HG03060 (cell line): ENCODE measurements around the gene SRP68.
"Not testable (repeated sequence)": the region's sequence is repeated elsewhere in the genome, so short reads cannot be mapped to it uniquely, and the experiment has no call there.

Experiments
- ATAC-seq: cut with Tn5 transposase; IDR thresholded peaks from one replicate; pipeline ENCODE4 v1.9.1; 2021; ENCODE audit warnings: low read depth, moderate number of reproducible peaks; ENCODE audit not compliant: unreplicated experiment

Gene SRP68

DNA sequence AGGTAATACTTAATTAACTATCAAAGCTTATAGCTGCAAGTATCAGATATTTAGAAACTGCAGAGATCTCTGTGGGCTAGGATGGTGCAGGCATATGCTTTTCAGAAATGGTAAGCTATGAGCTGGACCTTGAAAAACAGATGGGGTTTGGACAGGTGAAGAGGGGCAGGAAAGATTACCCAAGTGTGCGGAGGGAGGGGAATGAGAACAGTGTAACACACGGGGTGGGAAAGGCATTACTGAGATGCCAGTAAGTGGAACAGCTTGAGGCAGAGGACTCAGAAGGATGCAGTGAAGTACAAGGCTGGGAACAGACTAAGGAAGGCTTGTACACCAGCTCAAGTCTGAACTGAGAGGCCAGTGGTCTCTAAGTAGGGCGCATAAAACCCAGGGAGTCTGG is 23.1 kb downstream of the SRP68 start:
- no peak for ATAC-seq

DNA sequence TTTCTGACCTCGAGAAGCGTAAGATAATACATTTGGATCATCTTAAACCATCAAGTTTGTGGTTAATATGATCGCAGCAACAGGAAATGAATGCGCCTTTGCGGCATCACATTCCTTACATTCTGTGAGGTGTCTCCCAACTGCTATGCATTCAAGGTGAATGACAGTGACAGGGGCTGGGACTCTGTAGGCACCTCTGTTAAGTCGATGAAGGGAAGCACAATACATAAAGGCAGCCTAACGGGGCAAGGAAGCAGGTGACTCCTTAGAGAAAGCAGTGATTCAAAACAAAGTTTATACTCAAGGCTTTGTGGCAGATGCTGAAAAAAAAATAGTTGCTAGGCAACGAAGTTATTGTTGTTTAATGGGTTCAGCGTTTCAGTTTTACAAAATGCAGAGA is 23.6 kb downstream of the SRP68 start:
- no peak for ATAC-seq

DNA sequence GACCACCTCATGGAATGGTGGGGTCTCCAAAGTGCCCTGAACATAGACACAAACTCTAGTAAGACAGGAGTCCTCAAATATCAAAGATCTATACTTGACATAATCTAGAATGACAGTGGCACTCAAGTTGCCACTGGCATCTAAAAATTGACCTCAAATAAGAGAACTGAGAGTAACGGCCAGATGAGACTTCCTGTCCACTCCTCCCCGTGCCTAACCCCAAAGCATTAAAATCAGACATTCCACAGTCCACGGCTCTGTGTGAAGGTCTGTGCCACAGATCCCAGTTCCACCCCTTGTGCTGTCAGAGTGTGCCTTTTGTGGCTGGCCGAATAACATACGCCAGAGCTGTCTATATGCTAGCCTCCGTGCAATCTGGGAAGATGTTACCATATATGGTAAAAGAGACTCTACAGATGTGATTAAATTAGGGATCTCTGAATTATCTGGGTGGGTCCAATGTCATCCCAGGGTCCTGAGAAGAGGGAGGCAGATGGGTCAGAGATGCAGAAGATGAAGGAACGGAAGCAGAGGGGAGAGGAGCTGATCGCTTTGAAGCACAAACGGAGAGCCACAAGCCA is 24.2 kb downstream of the SRP68 start:
- no peak for ATAC-seq

DNA sequence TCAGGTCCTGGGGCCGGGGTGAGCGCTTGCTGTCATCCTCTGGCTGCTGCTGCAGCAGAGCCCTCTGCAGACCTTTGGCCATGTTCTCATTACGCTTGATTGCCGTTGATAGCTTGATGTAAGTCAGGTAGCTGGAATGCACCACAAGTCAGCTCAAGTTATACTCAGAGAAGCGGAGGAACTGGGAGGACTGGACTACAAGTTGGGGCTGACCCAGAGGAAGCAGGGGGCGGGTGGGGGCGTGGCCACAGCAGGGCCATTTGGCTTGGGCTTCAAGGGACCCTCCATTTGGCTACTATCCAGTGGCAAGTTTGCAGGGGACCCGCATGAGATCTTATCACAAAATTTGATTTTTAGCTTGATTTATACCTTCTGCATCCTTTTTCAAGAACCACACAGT is 26.3 kb downstream of the SRP68 start:
- ATAC-seq, result no peak

DNA sequence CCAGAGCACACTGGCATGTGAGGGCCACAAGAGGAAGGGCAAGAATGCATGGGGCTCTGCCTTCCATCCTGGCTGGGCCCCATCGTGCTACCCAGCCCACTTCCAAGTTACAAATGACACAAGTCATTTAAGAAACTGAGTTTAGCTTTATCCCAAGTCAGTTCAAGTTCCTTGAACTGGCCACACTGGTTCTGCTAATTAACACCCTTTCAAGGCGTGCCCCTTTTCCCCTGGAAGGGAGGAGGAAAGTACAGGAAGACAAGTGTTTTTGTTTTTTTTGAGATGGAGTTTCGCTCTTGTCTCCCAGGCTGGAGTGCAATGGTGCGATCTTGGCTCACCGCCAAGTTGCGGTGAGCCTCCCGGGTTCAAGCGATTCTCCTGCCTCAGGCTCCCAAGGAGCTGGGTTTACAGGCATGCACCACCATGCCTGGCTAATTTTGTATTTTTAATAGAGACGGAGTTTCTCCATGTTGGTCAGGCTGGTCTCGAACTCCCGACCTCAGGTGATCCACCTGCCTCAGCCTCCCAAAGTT is 27.8 kb downstream of the SRP68 start:
- not testable (repeated sequence) for ATAC-seq

DNA sequence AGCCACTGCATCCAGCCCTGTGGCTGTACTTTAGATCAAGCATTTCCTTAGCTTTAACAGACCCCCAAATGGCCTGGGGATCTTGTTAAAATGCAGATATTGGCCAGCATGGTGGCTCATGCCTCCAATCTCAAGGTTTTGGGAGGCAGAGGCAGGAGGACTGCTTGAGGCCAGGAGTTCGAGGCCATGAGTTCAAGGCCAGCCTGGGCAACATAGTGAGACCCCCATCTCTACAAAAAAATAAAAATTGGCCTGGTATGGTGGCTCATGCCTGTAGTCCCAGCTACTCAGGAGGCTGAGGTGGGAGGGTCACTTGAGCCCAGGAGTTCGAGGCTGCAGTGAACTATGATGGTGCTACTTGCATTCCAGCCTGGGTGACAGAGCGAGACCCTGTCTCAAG is 29.4 kb downstream of the SRP68 start:
- ATAC-seq, result not testable (repeated sequence)

DNA sequence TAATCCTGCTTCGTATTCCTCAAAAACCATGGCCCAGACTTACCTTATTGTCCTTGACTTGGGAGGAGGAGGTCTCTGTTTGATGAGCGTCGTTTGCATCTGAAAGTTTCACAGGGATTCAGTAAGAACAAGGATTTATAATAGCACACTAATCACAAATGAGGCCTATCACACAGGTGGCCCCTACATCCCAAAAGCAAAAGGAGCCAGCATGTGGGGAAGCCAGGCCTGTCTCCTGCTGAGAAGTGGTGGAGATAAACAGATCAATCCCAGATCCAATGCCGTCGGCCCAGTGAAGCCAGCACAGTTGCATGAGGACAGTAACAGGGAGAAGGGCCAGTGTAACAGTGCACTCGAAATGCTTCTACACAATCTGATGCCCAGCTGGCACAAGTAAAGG is 31.9 kb downstream of the SRP68 start:
- ATAC-seq, result no peak

DNA sequence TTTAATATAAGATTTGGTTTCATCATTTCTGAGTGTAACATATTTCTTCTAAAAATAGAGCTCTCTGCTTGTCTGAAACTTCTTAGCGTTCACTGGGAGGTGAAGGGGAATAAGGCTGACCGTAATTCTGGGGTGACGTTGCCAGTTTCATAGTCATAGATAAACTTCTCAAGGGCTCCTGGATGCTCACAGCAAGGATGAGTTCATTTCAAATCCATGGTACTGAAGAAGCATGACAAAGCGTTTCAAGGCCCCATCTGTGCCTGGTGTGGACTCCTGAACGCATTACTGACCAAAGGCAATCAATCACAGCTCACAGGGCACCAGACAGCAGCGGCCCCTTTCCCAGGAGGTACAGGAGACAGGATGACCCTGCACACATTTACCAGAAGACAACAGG is 33.2 kb downstream of the SRP68 start:
- no peak for ATAC-seq

DNA sequence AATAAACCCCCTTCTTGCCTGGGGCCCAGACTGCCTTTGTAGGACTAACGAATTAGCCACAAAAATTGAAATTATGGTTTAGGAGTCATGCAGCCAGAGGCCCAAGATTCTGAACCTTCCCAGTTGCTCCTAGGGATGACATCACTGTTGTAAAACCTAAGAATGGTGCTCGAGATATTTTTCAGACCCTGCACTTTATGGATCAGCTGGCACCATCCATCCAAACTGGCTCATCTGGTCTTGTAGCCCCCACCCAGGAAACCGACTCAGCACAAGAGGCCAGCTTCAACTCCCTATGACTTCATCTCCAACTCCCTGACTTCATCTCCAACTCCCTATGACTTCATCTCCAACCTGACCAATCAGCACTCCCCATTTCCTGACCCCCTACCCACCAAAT is 34.3 kb downstream of the SRP68 start:
- no peak for ATAC-seq

DNA sequence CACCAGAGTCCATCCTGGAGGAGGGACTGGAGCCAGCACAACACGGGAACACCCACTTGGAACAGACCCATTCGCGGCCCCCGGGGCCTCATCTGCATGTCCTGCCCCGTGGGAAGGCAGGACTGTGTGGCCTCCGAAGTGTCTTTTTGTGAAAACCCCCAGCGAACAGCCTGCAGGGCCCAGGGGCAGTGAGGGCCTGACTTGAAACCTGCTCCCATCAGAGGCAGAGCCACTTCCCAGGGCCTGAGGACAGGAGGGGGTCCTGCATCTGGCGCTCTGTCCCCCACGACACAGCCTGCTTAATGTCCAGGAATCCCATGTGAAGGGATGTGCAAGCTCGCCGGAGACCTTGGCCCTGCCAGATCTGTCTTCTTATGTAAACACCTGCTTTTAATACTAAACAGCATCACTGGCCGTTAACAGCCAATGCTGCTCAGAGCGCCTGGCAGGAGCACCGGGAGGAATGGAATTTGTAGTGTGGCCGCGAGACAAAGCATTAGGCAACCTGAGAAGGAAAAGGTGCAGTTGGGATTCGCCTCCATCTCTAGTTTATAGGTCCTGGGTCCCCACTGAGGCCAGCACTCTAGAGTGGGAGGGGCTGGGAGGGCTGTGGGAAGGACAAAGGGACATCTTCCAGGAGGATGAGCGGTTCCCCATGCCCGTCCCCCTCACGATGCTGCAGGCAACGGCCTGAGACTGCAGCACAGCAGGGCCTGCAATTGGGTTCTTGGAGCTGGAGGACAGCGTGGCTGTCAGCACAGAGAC is 35.6 kb downstream of the SRP68 start:
- ATAC-seq, result no peak

DNA sequence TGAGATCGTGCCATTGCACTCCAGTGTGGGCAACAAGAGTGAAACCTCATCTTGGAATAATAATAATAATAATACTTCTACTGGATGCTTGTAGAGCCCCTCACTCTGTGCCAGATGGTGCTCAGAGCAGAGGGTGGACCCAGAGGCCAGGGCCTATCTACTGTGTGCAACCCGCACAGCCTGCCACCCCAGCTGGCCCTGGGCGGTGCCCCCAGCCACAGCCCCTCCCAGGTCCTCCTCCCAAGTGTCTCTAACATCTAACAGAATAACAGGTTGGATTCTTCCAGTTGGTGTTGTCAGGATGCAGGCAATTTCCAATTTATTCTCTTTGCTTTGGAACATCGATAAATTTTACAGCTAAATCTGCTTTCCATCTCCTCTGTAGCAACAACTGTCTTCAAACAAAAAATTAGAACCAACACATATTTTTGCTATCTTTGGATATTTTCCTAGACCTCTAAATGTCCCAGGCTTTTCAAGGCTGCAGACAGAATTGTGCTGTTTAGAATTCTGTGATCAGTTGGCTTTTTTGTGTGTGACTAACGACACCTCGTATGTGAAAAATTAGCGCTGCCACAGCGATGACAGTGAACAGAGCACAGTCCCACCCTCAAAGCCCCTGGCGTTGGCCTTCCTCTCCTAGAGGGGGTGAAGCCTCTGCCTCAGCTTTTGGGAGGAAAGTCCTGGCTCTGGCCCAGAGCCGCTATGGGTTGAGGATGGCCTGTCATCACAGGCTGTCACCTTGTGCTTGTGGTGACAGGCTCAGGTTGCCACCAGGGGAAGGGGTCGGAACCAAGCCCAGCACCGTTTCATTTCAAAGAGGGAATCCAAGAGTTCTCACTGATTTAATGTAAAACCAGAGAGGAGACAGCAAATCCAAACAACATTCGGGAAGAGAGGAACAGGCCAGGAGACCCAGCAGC is 37.6 kb downstream of the SRP68 start:
- no peak for ATAC-seq

DNA sequence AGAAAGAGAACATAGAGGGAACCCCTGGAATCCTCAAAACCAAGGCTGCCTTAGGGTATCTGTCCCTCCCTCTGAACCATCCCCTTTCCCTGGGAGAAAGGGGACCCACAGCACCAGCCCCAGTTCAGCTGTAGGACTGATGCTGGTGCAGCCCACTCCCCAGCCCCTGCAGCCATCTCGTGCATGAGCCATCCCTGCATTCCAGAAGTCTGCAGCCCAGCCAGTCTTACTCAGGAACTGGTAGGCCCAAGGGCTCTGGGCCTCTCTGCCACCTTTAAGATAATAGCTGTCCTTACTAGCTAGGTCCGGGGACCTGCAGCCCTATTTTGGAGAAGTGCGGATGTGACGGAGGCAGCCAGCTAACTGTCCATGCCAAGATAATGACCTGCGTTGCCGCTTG is 39.2 kb downstream of the SRP68 start:
- no peak for ATAC-seq

DNA sequence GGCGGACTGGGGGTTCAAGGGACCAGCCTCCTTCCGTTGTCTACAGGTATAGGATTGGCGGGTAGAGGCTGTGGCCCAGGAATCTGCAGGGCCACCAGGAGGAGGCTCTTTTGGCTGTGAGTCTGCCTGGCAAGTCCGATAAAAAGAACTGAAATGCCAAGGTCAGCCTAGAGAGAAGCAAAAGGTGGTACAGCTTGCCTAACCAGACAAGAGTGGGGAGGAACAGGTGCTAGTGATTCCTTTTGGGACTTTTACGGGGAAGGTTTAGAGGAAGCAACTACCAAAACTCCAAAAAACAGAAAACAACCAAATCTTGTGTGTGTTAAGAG is 39.6 kb downstream of the SRP68 start:
- no peak for ATAC-seq

DNA sequence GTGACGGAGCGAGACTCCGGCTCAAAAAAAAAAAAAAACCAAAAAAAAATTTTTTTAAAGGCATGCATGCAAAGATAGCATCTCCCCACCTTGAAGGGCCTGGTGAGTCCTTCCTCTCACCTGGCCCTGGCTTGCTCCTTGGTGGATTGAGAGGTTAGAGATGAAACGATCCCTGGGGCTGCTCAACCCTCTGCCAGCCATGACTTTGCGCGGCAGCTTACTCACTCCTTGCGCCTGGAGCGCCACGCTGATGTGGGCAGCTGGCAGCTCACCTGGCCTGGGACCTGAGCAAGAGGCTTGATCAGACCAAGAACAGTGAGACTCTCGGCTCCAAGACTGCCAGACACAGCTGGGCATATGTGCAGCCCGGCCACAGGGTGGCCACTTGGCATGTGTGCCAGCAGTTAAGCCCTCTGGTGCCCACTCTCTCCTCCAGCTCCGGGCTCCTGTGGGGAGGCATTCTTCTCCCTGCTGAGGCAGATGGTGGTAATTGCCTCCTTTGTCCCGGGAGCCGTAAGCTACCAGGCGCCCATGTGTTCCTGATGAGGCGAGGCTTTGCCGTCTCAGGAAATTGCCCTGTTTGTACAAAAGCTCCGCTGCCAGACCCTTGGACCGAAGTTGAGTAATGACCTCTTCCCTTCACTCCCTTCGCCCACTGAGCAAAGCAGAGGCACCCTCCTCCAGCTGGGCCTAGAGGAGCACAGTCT is 40.1 kb downstream of the SRP68 start:
- ATAC-seq, result no peak

DNA sequence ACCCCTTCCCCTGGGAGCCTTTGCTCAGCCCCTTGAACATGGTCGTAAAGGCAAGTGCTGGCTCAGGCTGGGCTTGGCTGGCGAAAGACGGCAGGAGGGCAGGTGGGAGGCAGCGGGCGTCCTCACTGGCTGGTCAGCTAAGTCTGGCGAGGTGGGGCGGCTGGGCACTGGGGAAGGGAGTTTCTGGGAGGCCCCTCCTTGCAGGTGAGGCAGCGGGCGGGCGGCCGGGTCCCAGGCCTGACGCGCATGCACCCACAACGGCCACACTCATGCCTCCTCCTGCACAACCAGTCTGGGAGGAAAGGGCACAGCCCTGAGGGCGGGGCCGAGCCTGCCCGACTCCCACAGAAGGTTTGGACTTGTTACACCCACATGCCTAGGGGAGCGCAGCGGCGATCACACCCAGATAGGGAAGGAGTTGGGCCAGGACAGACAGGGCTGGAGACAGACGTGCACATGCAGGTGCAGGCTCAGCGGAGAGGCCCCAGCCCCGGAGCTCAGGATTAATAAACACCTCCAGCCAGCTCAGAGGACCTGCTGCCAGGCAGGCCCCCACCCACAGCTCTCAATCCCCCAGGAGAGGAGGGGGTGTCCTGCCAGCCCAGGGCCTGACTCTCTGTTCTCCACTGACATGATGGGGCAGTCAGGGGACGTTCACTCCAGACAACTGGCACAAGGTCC is 45.0 kb downstream of the SRP68 start, which contains the start of gene EVPL:
TSS of gene EVPL (minus strand) at position 148 of the 681 bp plus-strand sequence. CDS start at position 40, 108 bp downstream.
- no peak for ATAC-seq

DNA sequence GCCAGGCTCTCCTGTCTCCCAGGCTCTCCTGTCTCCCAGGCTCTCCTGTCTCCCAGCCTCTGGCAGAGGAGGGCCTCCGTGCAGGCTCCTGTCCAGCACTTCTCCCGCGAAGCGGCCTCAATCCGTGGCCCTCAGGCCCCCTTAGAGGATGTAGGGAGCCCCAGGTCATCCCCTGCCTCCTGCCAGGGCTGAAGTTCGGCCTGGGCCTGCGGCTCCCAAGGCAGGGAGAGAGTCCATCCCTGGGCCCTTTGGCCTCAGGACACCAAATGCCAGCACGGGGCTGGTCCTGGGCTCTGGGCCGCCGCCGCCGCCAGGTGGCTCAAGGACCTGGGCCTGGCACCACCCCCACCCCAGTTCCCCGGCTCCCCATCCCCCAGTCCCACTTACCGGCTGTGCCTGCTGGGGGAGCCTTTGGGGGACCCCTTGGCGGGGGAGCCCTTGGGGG is 45.6 kb downstream of the SRP68 start:
- no peak for ATAC-seq

DNA sequence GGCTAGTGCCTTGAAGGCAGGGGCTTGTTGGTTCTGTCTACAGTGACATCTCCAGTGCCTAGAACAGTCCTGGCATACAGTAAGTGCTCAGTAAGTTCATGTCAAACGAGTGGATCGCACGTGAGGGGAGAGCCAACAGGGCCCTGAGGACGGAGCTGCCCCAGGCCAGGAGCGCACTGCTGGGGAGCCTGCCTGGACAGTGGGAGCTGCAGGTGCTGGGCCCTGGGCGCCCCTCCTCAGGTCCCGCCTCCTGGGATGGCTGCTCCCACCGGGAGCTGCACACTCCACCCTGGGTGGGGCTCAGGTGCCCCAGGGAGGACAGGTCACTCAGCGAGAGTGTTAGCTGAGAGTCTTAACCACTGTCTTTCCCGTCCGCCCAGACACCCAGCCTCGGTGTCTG is 47.0 kb downstream of the SRP68 start:
- no peak for ATAC-seq

DNA sequence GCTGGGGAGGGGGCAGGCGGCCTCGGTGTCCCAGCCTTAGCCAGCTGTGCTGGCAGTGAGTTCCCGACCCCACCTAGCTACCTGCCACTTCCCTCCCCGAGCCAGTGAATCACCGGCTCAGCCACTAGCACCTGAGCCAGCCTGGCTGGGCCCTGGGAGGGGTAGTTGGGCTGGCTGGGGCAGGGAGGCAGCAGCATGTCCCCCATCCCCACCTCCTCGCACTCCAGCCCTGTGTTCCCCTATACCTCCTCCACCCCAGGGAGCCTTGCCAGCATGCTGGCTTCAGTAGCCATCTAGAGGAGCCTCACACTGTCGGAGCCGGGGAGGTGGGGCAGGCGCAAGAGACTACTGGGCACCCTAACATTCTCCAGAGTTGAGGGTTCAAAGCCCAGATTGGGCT is 48.0 kb downstream of the SRP68 start:
- ATAC-seq, result no peak

DNA sequence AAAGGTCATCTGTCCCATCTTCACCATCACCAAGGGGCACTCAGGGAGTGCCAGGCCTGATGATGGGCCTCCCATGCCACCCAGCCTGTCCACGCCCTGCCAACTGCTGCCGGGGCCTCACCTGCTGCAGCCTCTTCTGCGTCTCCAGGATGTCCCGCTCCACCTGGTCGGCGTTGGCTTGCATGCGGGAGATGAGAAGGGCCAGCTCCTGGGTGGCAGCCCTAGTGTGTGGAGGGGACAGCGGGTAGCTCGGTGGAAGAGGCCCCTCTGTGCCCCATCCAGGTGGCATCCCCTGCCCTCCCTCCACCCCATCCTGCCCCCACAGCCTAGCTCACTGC is 48.4 kb downstream of the SRP68 start:
- ATAC-seq, result no peak
